A673 (cell line): ENCODE data around the gene THSD4. TPM values are rescaled to one million over a fixed set of nuclear protein-coding genes. Genes with fewer than 3 reads are reported as not detected.

ENCODE experiments used
- BruUV-seq: library from RNA; stranded (reverse); fragments of 400-500 nt; replicated peaks from 2 replicates; lab custom pipeline; 2021; lab: Mats Ljungman, UMichigan
- CTCF ChIA-PET: fragments of 300-600 bp; sonication (Branson Sonifier 250); formaldehyde crosslinking; loops from one replicate; lab custom pipeline; 2022; ENCODE audit warnings: antibody characterized with exemption; lab: Charles Lee
- POLR2A ChIA-PET: fragments of 300-600 bp; sonication (Branson Sonifier 250); formaldehyde crosslinking; loops from one replicate; lab custom pipeline; 2022; ENCODE audit warnings: antibody characterized with exemption; ENCODE audit not compliant: low non-redundant PET; lab: Charles Lee
- DNase-seq: peaks from one replicate; pipeline ENCODE4 v3.0.0-alpha.2; 2015; ENCODE audit warnings: low spot score
- H3K27ac ChIP-seq: fragments of 200-600 bp; sonication (generic); 2 replicates; pipeline ENCODE4 v1.5.1; 2016; ENCODE audit warnings: mixed run types, low read depth, mild to moderate bottlenecking, mixed read lengths, antibody characterized with exemption, low read length; ENCODE audit not compliant: poor library complexity, severe bottlenecking
- H3K27me3 ChIP-seq: fragments of 200-600 bp; sonication (generic); replicated peaks from 2 replicates; pipeline ENCODE4 v1.6.1; 2017; ENCODE audit warnings: mixed run types, low read depth, mild to moderate bottlenecking, mixed read lengths, antibody characterized with exemption, low read length; ENCODE audit not compliant: insufficient read depth, poor library complexity
- H3K36me3 ChIP-seq: fragments of 200-600 bp; sonication (generic); 2 replicates; pipeline ENCODE4 v1.6.1; 2016; ENCODE audit warnings: mixed run types, mild to moderate bottlenecking, mixed read lengths, antibody characterized with exemption, low read length; ENCODE audit not compliant: insufficient read depth, poor library complexity, severe bottlenecking
- H3K4me1 ChIP-seq: fragments of 200-600 bp; sonication (generic); 2 replicates; pipeline ENCODE4 v1.6.1; 2017; ENCODE audit warnings: mixed run types, mild to moderate bottlenecking, mixed read lengths, antibody characterized with exemption, low read length; ENCODE audit not compliant: insufficient read depth, poor library complexity, severe bottlenecking
- H3K4me3 ChIP-seq: fragments of 200-600 bp; sonication (generic); 2 replicates; pipeline ENCODE4 v1.5.1; 2016; ENCODE audit warnings: low read depth, mixed run types, mild to moderate bottlenecking, mixed read lengths, low read length; ENCODE audit not compliant: poor library complexity, severe bottlenecking
- H3K9me3 ChIP-seq: fragments of 200-600 bp; sonication (generic); 2 replicates; pipeline ENCODE4 v1.6.1; 2016; ENCODE audit warnings: mixed run types, low read depth, mild to moderate bottlenecking, mixed read lengths, antibody characterized with exemption, low read length; ENCODE audit not compliant: poor library complexity, severe bottlenecking
- EZH2 ChIP-seq: fragments of 200-600 bp; sonication (generic); IDR thresholded peaks from 2 replicates; pipeline ENCODE4 v1.6.1; 2017; ENCODE audit warnings: borderline replicate concordance, low read depth, mild to moderate bottlenecking, mixed read lengths, antibody characterized with exemption, low read length; ENCODE audit not compliant: poor library complexity, severe bottlenecking
- intact Hi-C: fragments of 100-400 bp; cut with micrococcal nuclease; formaldehyde crosslinking; loops from one replicate; pipeline ENCODE4 v1.10.0; 2022; ENCODE audit not compliant: unreplicated experiment
- total RNA-seq: library from RNA; stranded (reverse); gene quantifications from 2 replicates; pipeline ENCODE4 v1.2.3, GENCODE V29; 2021
- TF ChIP-seq, protein P1 (sequence below): fragments of 300-800, 200-600 bp; sonication (generic); conservative IDR thresholded peaks from 2 replicates; pipeline ENCODE4 v1.5.1; 2017; ENCODE audit warnings: low read depth, mild to moderate bottlenecking, antibody characterized with exemption, low read length, moderate library complexity, mixed read lengths

THSD4 gene
- total RNA-seq, 1 experiment from 2014 or later = 2.4 TPM

DNA sequence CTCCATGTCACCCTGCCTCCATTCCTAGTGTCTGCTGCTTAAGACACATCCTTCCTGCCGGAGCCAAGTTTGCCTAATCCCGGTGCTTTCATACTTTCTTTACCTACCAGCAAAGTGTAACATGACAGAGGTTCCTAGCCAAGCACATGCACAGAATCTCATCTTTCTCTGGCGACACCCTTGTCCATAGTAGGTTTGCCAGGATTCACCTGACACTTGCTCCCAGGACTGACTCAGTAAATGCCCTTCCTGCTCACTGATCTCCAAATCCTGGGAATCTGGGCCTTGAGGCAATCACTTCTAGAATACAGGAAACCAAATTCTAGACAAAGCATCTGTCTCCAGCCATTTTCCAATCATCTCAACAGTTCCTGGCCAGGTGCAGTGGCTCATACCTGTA, 684.9 kb downstream of the THSD4 start:
- intact Hi-C loops = loop anchor here (5.0 kb wide), 3 partner anchors 48 to 413 kb away; no protein-coding TSS in a partner anchor
- no peak for DNase-seq
- Histone ChIP-seq H3K27ac (no peak overlapping the region), H3K4me1 (no peaks in the 10 kb centered on the region), H3K4me3 (no peak overlapping the region), H3K27me3 (no peaks in the 10 kb centered on the region), H3K36me3 (no peaks in the 10 kb centered on the region), H3K9me3 (no peaks in the 10 kb centered on the region)
- CTCF ChIA-PET = no interaction called here
- TF ChIP-seq EZH2 = no peak
- TF ChIP-seq, protein P1, sequence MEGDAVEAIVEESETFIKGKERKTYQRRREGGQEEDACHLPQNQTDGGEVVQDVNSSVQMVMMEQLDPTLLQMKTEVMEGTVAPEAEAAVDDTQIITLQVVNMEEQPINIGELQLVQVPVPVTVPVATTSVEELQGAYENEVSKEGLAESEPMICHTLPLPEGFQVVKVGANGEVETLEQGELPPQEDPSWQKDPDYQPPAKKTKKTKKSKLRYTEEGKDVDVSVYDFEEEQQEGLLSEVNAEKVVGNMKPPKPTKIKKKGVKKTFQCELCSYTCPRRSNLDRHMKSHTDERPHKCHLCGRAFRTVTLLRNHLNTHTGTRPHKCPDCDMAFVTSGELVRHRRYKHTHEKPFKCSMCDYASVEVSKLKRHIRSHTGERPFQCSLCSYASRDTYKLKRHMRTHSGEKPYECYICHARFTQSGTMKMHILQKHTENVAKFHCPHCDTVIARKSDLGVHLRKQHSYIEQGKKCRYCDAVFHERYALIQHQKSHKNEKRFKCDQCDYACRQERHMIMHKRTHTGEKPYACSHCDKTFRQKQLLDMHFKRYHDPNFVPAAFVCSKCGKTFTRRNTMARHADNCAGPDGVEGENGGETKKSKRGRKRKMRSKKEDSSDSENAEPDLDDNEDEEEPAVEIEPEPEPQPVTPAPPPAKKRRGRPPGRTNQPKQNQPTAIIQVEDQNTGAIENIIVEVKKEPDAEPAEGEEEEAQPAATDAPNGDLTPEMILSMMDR = no peak
- BruUV-seq = no TSS peak
- POLR2A ChIA-PET = no interaction called here

DNA sequence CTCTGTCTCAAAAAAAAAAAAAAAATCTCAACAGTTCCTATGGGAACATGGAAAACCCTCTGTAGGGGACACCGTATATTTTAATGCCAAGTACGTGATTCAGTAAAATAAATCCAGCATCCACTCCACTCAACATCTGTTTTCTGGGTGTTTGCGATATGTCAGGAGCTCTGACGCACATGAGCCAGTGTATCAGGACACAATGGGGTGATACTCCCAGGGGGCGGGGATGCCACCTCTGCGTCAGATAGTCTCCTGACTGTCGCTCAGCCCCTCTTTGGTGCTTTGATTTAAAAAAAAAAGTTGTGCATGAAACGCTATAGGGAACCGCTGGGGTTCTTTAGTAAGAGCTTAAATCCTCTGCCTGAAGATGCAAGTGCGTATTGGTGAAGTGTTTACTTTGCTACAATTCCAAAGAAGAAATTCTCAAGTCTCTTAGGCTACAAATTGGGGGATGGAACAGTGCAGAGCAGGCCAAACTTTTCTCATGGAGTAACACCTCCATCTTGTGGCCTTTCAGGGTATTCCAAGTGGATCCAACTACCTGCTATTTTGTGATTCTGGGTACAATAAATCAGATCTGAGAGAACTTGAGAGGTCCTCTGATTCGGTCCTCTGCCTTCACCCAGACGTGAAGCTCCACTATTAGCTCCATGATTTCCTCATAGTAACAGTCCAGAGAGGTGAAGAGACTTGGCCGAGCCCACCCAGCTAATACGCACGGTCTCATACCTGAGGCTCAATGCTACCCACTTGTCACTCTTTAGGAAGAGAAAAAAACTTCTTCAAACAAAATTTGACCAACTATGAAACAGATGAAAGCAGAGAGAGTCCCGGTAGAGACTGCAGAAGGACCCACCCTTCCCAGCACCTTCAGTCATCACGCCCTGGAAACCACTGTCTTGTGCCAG, 685.8 kb downstream of the THSD4 start:
- Histone ChIP-seq H3K4me1 (no peaks in the 10 kb centered on the region), H3K27ac (no peak overlapping the region), H3K36me3 (no peaks in the 10 kb centered on the region), H3K4me3 (no peak overlapping the region), H3K27me3 (no peaks in the 10 kb centered on the region), H3K9me3 (no peaks in the 10 kb centered on the region)
- TF ChIP-seq, protein P1 = peak; percentile 78
- no peak for TF ChIP-seq EZH2
- POLR2A ChIA-PET = no interaction called here
- intact Hi-C loops = loop anchor here (5.0 kb wide), 3 partner anchors 49 to 414 kb away; no protein-coding TSS in a partner anchor
- no TSS peak for BruUV-seq
- CTCF ChIA-PET = interaction anchor here (1.2 to 3.6 kb wide), 2 partner anchors 48 to 57 kb away, joined by 3 to 22 read pairs; no protein-coding TSS in a partner anchor
- DNase-seq = peak; percentile 75

DNA sequence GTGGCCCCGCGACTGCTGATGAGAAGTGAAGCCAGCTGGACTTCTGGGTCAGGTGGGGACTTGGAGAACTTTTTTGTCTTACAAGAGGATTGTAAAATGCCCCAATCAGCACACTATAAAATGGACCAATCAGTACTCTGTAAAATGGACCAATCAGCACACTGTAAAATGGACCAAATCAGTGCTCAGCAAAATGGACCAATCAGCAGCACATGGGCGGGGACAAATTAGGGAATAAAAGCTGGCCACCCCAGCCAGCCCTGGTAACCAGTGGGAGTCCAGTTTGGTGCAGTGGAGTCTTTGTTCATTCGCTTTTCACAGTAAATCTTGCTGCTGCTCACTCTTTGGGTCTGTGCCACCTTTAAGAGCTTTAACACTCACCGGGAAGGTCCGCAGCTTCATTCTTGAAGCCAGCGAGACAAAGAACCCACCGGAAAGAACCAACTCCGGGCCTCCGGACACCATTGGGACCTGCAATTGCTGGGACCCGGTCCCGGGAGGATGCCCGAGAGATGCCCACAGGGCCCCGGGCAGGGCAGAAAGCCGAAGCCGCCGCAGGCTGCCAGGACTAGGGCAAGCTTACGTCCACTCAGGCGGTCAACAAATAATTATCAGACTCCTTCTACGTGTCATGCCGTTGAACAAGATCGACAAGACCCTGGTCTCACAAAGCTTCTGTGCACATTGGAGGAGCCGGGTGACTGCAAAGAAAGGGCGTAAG, 686.8 kb downstream of the THSD4 start:
- Histone ChIP-seq H3K9me3 (no peaks in the 10 kb centered on the region), H3K4me3 (no peak overlapping the region), H3K27me3 (no peaks in the 10 kb centered on the region), H3K36me3 (no peaks in the 10 kb centered on the region), H3K27ac (no peak overlapping the region), H3K4me1 (peaks cover 10% of the 10 kb centered on the region)
- CTCF ChIA-PET = interaction anchor here (0.6 to 3.6 kb wide), 5 partner anchors 50 to 409 kb away, joined by 3 to 22 read pairs (median 5); no protein-coding TSS in a partner anchor
- POLR2A ChIA-PET = no interaction called here
- DNase-seq = no peak
- TF ChIP-seq, protein P1 = no peak
- TF ChIP-seq EZH2 = no peak
- no TSS peak for BruUV-seq
- intact Hi-C loops = loop anchor here (1.0 to 5.0 kb wide), 4 partner anchors 50 to 415 kb away; no protein-coding TSS in a partner anchor
